Measurements from ENCODE around the gene L3MBTL2.

Gene L3MBTL2

DNA sequence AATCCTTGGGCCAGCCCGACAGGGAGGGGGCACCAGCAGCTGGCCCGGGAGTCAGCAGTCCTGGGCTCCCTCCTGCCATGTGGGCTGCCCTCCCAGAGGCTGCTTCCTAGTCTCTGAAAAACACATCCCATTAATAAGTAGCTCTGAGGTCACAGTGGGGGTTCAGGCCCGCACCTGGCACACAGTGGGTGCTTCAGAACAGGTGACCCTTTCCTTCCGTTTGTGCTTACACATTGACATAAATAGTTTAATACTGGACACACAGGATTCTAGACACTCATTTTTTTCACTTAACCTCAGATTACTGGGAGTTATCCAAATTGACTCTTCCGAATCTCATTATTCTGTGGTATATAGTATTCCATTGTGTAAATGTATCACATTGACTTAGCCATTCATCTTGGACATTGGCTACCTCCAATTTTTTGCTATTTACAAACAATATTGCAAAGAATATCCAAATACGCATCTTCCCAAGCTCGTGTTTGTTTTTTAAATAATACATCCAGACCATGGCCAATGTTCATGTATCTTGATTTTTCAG is 36.1 kb downstream of the L3MBTL2 start:
- no peaks in the 10 kb centered on the region for H3K36me3 ChIP-seq (ENCODE audit: insufficient read depth)
- no peak overlapping the region for H3K9ac ChIP-seq
- H3K27ac ChIP-seq = no peak overlapping the region
- H3K27me3 ChIP-seq (ENCODE audit: insufficient read depth, low read depth) = no peaks in the 10 kb centered on the region
- H3K79me2 ChIP-seq (ENCODE audit: insufficient read depth, low read depth) = no peaks in the 10 kb centered on the region
- H4K20me1 ChIP-seq (ENCODE audit: insufficient read depth) = no peaks in the 10 kb centered on the region
- no peak overlapping the region for H3K4me2 ChIP-seq
- H3K4me3 ChIP-seq (IDR thresholded peaks at IDR 0.05; ENCODE audit: insufficient read depth, low read depth, low read length) = no peak overlapping the region
- no peaks in the 10 kb centered on the region for H3K4me1 ChIP-seq (ENCODE audit: low read depth, poor library complexity, severe bottlenecking)
- H2AFZ ChIP-seq (ENCODE audit: low read depth) = no peak overlapping the region
- TF ChIP-seq, protein P1, sequence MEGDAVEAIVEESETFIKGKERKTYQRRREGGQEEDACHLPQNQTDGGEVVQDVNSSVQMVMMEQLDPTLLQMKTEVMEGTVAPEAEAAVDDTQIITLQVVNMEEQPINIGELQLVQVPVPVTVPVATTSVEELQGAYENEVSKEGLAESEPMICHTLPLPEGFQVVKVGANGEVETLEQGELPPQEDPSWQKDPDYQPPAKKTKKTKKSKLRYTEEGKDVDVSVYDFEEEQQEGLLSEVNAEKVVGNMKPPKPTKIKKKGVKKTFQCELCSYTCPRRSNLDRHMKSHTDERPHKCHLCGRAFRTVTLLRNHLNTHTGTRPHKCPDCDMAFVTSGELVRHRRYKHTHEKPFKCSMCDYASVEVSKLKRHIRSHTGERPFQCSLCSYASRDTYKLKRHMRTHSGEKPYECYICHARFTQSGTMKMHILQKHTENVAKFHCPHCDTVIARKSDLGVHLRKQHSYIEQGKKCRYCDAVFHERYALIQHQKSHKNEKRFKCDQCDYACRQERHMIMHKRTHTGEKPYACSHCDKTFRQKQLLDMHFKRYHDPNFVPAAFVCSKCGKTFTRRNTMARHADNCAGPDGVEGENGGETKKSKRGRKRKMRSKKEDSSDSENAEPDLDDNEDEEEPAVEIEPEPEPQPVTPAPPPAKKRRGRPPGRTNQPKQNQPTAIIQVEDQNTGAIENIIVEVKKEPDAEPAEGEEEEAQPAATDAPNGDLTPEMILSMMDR (conservative IDR thresholded peaks at IDR 0.05; ENCODE audit: low read depth, low read length) = no peak

DNA sequence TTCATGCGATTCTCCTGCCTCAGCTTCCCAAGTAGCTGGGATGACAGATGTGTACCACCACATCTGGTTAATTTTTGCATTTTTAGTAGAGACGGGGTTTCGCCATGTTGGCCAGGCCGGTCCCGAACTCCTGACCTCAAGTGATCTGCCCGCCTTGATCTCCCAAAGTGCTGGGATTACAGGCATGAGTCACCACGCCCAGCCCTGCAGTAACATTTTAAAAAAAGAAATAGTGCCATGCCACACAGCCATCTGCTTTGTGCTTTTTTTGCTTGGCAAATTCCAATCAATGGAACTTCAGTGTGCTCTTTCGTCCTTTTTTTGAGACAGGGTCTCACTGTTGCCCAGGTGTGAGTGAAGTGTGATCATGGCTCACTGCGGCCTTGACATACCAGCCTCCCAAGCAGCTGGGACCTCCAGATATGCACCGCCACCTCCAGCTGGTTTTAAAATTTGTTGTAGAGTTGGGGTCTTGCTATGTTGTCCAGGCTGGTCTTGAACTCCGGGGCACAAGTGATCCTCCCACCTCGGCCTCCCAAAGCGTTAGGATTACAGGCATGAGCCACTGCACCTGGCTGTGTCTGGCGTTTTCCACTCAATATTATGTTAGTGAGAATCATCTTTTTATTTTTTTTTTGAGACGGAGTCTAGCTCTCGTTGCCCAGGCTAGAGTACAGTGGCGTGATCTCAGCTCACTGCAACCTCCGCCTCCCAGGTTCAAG is 37.4 kb downstream of the L3MBTL2 start:
- Histone ChIP-seq H2AFZ (ENCODE audit: low read depth) (no peak overlapping the region), H3K4me3 (IDR thresholded peaks at IDR 0.05; ENCODE audit: insufficient read depth, low read depth, low read length) (no peak overlapping the region), H4K20me1 (ENCODE audit: insufficient read depth) (no peaks in the 10 kb centered on the region), H3K4me1 (ENCODE audit: low read depth, poor library complexity, severe bottlenecking) (no peaks in the 10 kb centered on the region), H3K79me2 (ENCODE audit: insufficient read depth, low read depth) (no peaks in the 10 kb centered on the region), H3K36me3 (ENCODE audit: insufficient read depth) (no peaks in the 10 kb centered on the region), H3K27me3 (ENCODE audit: insufficient read depth, low read depth) (no peaks in the 10 kb centered on the region), H3K27ac (no peak overlapping the region), H3K4me2 (no peak overlapping the region), H3K9ac (no peak overlapping the region)
- TF ChIP-seq, protein P1 (conservative IDR thresholded peaks at IDR 0.05; ENCODE audit: low read depth, low read length) = no peak

GRCh38 chr22:41243361-41243760 is 38.2 kb downstream of the L3MBTL2 start:
- Histone ChIP-seq H3K27ac (no peak overlapping the region), H4K20me1 (ENCODE audit: insufficient read depth) (no peaks in the 10 kb centered on the region), H3K36me3 (ENCODE audit: insufficient read depth) (no peaks in the 10 kb centered on the region), H3K9ac (no peak overlapping the region), H3K79me2 (ENCODE audit: insufficient read depth, low read depth) (no peaks in the 10 kb centered on the region), H3K4me2 (no peak overlapping the region), H3K4me3 (IDR thresholded peaks at IDR 0.05; ENCODE audit: insufficient read depth, low read depth, low read length) (no peak overlapping the region), H3K4me1 (ENCODE audit: low read depth, poor library complexity, severe bottlenecking) (no peaks in the 10 kb centered on the region), H2AFZ (ENCODE audit: low read depth) (no peak overlapping the region), H3K27me3 (ENCODE audit: insufficient read depth, low read depth) (no peaks in the 10 kb centered on the region)
- TF ChIP-seq, protein P1 (conservative IDR thresholded peaks at IDR 0.05; ENCODE audit: low read depth, low read length) = no peak

- H3K4me3 ChIP-seq (IDR thresholded peaks at IDR 0.05; ENCODE audit: insufficient read depth, low read depth, low read length) = no peak overlapping the region
- no peak overlapping the region for H3K4me2 ChIP-seq
- no peak overlapping the region for H3K27ac ChIP-seq
- H3K79me2 ChIP-seq (ENCODE audit: insufficient read depth, low read depth) = no peaks in the 10 kb centered on the region
- no peaks in the 10 kb centered on the region for H4K20me1 ChIP-seq (ENCODE audit: insufficient read depth)
- H3K4me1 ChIP-seq (ENCODE audit: low read depth, poor library complexity, severe bottlenecking) = no peaks in the 10 kb centered on the region
- TF ChIP-seq, protein P1 (conservative IDR thresholded peaks at IDR 0.05; ENCODE audit: low read depth, low read length) = peak; percentile 18; the same call in 1 of the 2 replicates
- H2AFZ ChIP-seq (ENCODE audit: low read depth) = no peak overlapping the region
- H3K9ac ChIP-seq = no peak overlapping the region
- no peaks in the 10 kb centered on the region for H3K27me3 ChIP-seq (ENCODE audit: insufficient read depth, low read depth)
- no peaks in the 10 kb centered on the region for H3K36me3 ChIP-seq (ENCODE audit: insufficient read depth)
These were observed 40.9 kb downstream of the L3MBTL2 start for GRCh38 chr22:41245917-41246499.

Data from KMS-11 (cell line).